Thoracic aorta (tissue), 2 donors: Measurements from ENCODE around the gene PVALEF. TPM values are rescaled to one million over a fixed set of nuclear protein-coding genes. Genes with fewer than 3 reads are reported as not detected.

Experiments
- ATAC-seq: fragments of 150-250 bp; one replicate; pipeline ENCODE4 v1.8.0; 2017; ENCODE audit warnings: low read depth; ENCODE audit not compliant: insufficient number of reproducible peaks, low FRiP score
- DNase-seq: peaks from one replicate; pipeline ENCODE4 v3.0.0-alpha.2; 2020; ENCODE audit warnings: low spot score
- H3K27ac ChIP-seq, 2 donors: fragments of 200-600 bp; sonication (generic); 1 replicate in 1 of 2; 2 replicates in 1 of 2; pipeline ENCODE4 v1.5.1; 2016; ENCODE audit warnings: mild to moderate bottlenecking in 2 of 2, moderate library complexity in 2 of 2
- H3K27me3 ChIP-seq: fragments of 200-600 bp; sonication (generic); replicated peaks from 2 replicates; pipeline ENCODE4 v1.6.0; 2016; ENCODE audit warnings: mild to moderate bottlenecking; ENCODE audit not compliant: insufficient read depth
- H3K36me3 ChIP-seq: fragments of 200-600 bp; sonication (generic); one replicate; pipeline ENCODE4 v1.5.1; 2016
- H3K4me1 ChIP-seq, 2 donors: fragments of 200-600 bp; sonication (generic); 1 replicate in 1 of 2; 2 replicates in 1 of 2; pipeline versions ENCODE4 v1.5.1 to v1.6.0; 2016; ENCODE audit warnings: low read depth in 2 of 2, mild to moderate bottlenecking in 1 of 2; ENCODE audit not compliant: control insufficient read depth in 1 of 2
- H3K4me3 ChIP-seq: fragments of 200-600 bp; sonication (generic); 2 replicates; pipeline ENCODE4 v1.5.1; 2016; ENCODE audit warnings: mild to moderate bottlenecking
- H3K9me3 ChIP-seq: fragments of 200-600 bp; sonication (generic); 2 replicates; pipeline ENCODE4 v1.5.1; 2016
- CTCF ChIP-seq: fragments of 200-600 bp; sonication (generic); IDR thresholded peaks from one replicate; pipeline ENCODE4 v1.5.1; 2019; ENCODE audit warnings: antibody characterized with exemption
- total RNA-seq, 2 donors: library from RNA; depleted of rRNA; stranded (reverse); fragments of >200 nt; gene quantifications; one replicate each; pipeline versions ENCODE4 v1.1.0 to v1.2.3, GENCODE V29; 2016

The PVALEF gene
- total RNA-seq, 2 donors from 2014 or later, result not detected

- Histone ChIP-seq H3K4me1 (no peaks in the 10 kb centered on the region), H3K27me3 (no peaks in the 10 kb centered on the region), H3K36me3 (no peaks in the 10 kb centered on the region), H3K9me3 (no peaks in the 10 kb centered on the region), H3K4me3 (no peak overlapping the region), H3K27ac (no peak overlapping the region)
- DNase-seq (no peak), ATAC-seq (no peak)
- TF ChIP-seq CTCF, result no peak
Measured at GRCh38 chr17:81126281-81127132, 38.8 kb upstream of the PVALEF start.

GRCh38 chr17:81127133-81127455 lies 38.2 kb upstream of the PVALEF start:
- ATAC-seq, result no peak

GRCh38 chr17:81127526-81128177 lies 37.7 kb upstream of the PVALEF start:
- no peaks in the 10 kb centered on the region for H3K36me3 ChIP-seq
- H3K27me3 ChIP-seq, result no peaks in the 10 kb centered on the region
- no peaks in the 10 kb centered on the region for H3K4me1 ChIP-seq
- no peak overlapping the region for H3K27ac ChIP-seq
- TF ChIP-seq CTCF, result no peak
- H3K4me3 ChIP-seq, result no peak overlapping the region
- DNase-seq (no peak), ATAC-seq (no peak)
- no peaks in the 10 kb centered on the region for H3K9me3 ChIP-seq

More at GRCh38 chr17:81127133-81127455, 38.2 kb upstream of the PVALEF start:
- no peaks in the 10 kb centered on the region for H3K27me3 ChIP-seq
- H3K9me3 ChIP-seq, result no peaks in the 10 kb centered on the region
- no peak for DNase-seq
- H3K4me3 ChIP-seq, result no peak overlapping the region
- H3K4me1 ChIP-seq, result no peaks in the 10 kb centered on the region
- H3K27ac ChIP-seq, result no peak overlapping the region
- no peak for TF ChIP-seq CTCF
- no peaks in the 10 kb centered on the region for H3K36me3 ChIP-seq

- H3K4me1 ChIP-seq, result no peaks in the 10 kb centered on the region
- H3K27me3 ChIP-seq, result no peaks in the 10 kb centered on the region
- no peaks in the 10 kb centered on the region for H3K36me3 ChIP-seq
- H3K27ac ChIP-seq, result no peak overlapping the region
- no peaks in the 10 kb centered on the region for H3K9me3 ChIP-seq
- DNase-seq (no peak), ATAC-seq (no peak)
- no peak overlapping the region for H3K4me3 ChIP-seq
- no peak for TF ChIP-seq CTCF
Measured at GRCh38 chr17:81128338-81128737, 37.0 kb upstream of the PVALEF start.

GRCh38 chr17:81128774-81129173 lies 36.5 kb upstream of the PVALEF start:
- no peaks in the 10 kb centered on the region for H3K4me1 ChIP-seq
- no peaks in the 10 kb centered on the region for H3K9me3 ChIP-seq
- TF ChIP-seq CTCF, result no peak
- DNase-seq, result no peak
- no peaks in the 10 kb centered on the region for H3K27me3 ChIP-seq
- ATAC-seq, result no peak
- no peaks in the 10 kb centered on the region for H3K36me3 ChIP-seq
- no peak overlapping the region for H3K27ac ChIP-seq
- no peak overlapping the region for H3K4me3 ChIP-seq
